ENCODE measurements around the gene ZKSCAN1.

GRCh38 chr7:99990460-99990852 is 24.9 kb upstream of the ZKSCAN1 start:
- TF ChIP-seq, protein P1, sequence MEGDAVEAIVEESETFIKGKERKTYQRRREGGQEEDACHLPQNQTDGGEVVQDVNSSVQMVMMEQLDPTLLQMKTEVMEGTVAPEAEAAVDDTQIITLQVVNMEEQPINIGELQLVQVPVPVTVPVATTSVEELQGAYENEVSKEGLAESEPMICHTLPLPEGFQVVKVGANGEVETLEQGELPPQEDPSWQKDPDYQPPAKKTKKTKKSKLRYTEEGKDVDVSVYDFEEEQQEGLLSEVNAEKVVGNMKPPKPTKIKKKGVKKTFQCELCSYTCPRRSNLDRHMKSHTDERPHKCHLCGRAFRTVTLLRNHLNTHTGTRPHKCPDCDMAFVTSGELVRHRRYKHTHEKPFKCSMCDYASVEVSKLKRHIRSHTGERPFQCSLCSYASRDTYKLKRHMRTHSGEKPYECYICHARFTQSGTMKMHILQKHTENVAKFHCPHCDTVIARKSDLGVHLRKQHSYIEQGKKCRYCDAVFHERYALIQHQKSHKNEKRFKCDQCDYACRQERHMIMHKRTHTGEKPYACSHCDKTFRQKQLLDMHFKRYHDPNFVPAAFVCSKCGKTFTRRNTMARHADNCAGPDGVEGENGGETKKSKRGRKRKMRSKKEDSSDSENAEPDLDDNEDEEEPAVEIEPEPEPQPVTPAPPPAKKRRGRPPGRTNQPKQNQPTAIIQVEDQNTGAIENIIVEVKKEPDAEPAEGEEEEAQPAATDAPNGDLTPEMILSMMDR (conservative IDR thresholded peaks at IDR 0.05) = no peak
- TF ChIP-seq EZH2 (IDR thresholded peaks at IDR 0.05; ENCODE audit: low read depth) = no peak

All from PC-9 (cell line).